ENCODE results near the gene TSR2. TPM values are rescaled to one million over a fixed set of nuclear protein-coding genes. Genes with fewer than 3 reads are reported as not detected.

Gene TSR2
- total RNA-seq, 1 experiment from 2014 or later, result 27.9 TPM

- Histone ChIP-seq H3K9me3 (ENCODE audit: control insufficient read depth in 1 of 2, insufficient read depth in 1 of 2, low read depth in 1 of 2, low read length in 2 of 2) (no peaks in the 10 kb centered on the region), H2AFZ (ENCODE audit: low read depth, low read length, poor library complexity, severe bottlenecking) (no peak overlapping the region), H4K20me1 (ENCODE audit: insufficient read depth) (no peaks in the 10 kb centered on the region), H3K9me2 (ENCODE audit: insufficient read depth) (no peaks in the 10 kb centered on the region), H3K9ac (ENCODE audit: low read length) (no peak overlapping the region), H3K4me3 (replicated peaks in 1 of 2; ENCODE audit: low read depth in 1 of 2, low read length in 2 of 2) (no peak overlapping the region), H3K36me3 (ENCODE audit: control insufficient read depth in 1 of 2, insufficient read depth in 2 of 2, low read length in 2 of 2) (no peaks in the 10 kb centered on the region), H3K79me2 (ENCODE audit: insufficient read depth, low read length) (no peaks in the 10 kb centered on the region), H3K27me3 (ENCODE audit: insufficient read depth, low read length) (no peaks in the 10 kb centered on the region), H3K27ac (ENCODE audit: low read depth, low read length) (no peak overlapping the region), H3K4me2 (ENCODE audit: low read length) (no peak overlapping the region), H3K4me1 (ENCODE audit: control insufficient read depth in 1 of 2, insufficient read depth in 2 of 2, low read length in 2 of 2) (no peaks in the 10 kb centered on the region)
- no TSS peak for BruUV-seq (replicated peaks)
- ChIA-PET POLR2A (no interaction called here), CTCF (no interaction called here), RAD21 (ENCODE audit: low non-redundant PET in 1 of 2, low total read pairs in 2 of 2, uncharacterized antibody in 2 of 2, unreplicated experiment in 2 of 2) (no interaction called here)
- no peak for ATAC-seq
- TF ChIP-seq YY1 (IDR thresholded peaks at IDR 0.05; ENCODE audit: extremely low read depth, insufficient replicate concordance, low read depth, low read length), result no peak
- no peak for TF ChIP-seq ZNF274 (IDR thresholded peaks at IDR 0.05; ENCODE audit: low read depth, low read length)
- no peak for TF ChIP-seq JUND (IDR thresholded peaks at IDR 0.05)
- TF ChIP-seq ZBTB33 (IDR thresholded peaks at IDR 0.05; ENCODE audit: extremely low read depth, insufficient replicate concordance, low read length), result no peak
- no peak for TF ChIP-seq EZH2phosphoT487 (IDR thresholded peaks at IDR 0.05; ENCODE audit: borderline replicate concordance)
- TF ChIP-seq RAD21 (IDR thresholded peaks at IDR 0.05; ENCODE audit: low read depth), result no peak
- no peak for TF ChIP-seq CBX3 (IDR thresholded peaks at IDR 0.05; ENCODE audit: low read depth)
- TF ChIP-seq ELF1 (IDR thresholded peaks at IDR 0.05; ENCODE audit: borderline replicate concordance, low read depth), result no peak
- no peak for TF ChIP-seq POLR2AphosphoS5 (IDR thresholded peaks at IDR 0.05; ENCODE audit: low read depth, low read length)
- TF ChIP-seq CEBPB (IDR thresholded peaks at IDR 0.05; ENCODE audit: low read depth), result no peak
- no peak for DNase-seq (ENCODE audit: low read depth, low spot score)
- intact Hi-C loops (cut with micrococcal nuclease), result no loop called here
Measured at GRCh38 chrX:54407266-54407665, 32.9 kb upstream of the TSR2 start.

Measured in HCT116 (cell line).